ENCODE measurements around the gene GMDS.

GMDS gene

DNA sequence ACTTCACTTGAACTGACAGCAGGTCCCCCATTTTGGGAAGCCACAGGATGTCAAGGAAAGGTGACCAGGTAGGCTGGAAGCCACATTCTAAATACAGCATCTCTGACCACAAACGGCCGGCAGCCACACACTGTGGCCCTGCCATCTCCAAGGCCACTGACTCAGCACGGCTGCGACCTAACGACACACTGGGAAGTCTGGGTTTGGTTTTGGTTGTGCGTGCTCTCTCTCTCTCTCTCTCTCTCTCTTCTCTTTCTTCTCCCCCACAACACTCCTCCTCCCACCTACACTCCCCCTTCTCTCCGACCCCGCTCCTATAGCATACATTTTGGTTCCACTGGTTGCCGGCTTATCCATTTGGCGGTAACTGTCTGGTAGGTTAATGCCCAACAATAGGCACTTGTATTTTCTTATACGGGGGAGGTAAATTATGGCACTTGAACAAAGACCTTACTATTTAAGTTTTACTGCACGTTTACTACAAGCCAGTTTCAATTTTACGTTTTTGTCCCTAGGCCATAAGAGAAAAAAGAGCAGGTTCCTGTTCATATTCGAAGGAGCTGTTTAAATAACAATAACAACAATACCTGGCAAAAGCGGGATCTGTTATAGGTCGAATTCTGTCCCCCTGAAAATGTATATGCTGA lies 103.6 kb downstream of the GMDS start:
- H3K27ac ChIP-seq = no peak overlapping the region
- no peaks in the 10 kb centered on the region for H3K27me3 ChIP-seq
- TF ChIP-seq, protein P1, sequence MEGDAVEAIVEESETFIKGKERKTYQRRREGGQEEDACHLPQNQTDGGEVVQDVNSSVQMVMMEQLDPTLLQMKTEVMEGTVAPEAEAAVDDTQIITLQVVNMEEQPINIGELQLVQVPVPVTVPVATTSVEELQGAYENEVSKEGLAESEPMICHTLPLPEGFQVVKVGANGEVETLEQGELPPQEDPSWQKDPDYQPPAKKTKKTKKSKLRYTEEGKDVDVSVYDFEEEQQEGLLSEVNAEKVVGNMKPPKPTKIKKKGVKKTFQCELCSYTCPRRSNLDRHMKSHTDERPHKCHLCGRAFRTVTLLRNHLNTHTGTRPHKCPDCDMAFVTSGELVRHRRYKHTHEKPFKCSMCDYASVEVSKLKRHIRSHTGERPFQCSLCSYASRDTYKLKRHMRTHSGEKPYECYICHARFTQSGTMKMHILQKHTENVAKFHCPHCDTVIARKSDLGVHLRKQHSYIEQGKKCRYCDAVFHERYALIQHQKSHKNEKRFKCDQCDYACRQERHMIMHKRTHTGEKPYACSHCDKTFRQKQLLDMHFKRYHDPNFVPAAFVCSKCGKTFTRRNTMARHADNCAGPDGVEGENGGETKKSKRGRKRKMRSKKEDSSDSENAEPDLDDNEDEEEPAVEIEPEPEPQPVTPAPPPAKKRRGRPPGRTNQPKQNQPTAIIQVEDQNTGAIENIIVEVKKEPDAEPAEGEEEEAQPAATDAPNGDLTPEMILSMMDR (IDR thresholded peaks at IDR 0.05) = no peak
- DNase-seq = no peak
- no peaks in the 10 kb centered on the region for H3K36me3 ChIP-seq
- H3K9me3 ChIP-seq = no peaks in the 10 kb centered on the region
- no peak overlapping the region for H3K4me3 ChIP-seq
- intact Hi-C loops (cut with DNase I; ENCODE audit: low total_unique reads) = no loop called here
- H3K4me1 ChIP-seq = no peaks in the 10 kb centered on the region

DNA sequence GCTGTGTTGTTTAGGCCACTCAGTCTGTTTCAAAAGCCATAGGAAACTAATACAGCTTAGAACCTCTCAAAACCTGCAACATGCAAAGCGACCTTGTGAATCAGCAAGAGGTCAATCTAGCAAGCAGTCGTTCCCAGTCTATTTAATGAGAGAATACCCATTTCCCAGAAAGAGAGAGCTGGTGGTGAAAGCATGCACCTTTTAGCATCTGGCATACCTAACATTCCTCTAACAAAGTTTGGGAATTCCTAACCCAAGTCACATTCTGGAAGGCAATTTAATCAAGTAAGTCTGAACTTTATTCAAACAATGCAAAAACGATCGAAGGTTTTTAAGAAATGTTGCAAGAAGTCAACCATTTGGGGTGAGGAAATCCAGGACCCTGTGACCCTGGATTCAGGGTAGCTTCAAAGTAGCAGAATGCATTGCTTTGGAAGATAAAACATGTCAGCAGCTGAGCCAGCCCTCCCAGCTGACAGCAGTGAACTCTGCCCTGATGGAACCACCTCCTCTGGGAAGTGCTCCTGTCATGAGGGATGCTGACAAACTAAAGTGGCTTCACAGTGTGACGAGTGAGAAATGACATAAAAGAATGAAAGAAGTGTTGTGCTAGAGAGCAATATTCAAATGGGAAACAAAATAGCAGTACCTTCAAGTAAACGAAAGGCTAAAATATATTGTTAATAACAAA lies 104.8 kb downstream of the GMDS start:
- Histone ChIP-seq H3K27me3 (no peaks in the 10 kb centered on the region), H3K27ac (no peak overlapping the region), H3K36me3 (no peaks in the 10 kb centered on the region), H3K4me1 (no peaks in the 10 kb centered on the region), H3K4me3 (no peak overlapping the region), H3K9me3 (no peaks in the 10 kb centered on the region)
- intact Hi-C loops (cut with DNase I; ENCODE audit: low total_unique reads) = no loop called here
- no peak for DNase-seq
- TF ChIP-seq, protein P1 (IDR thresholded peaks at IDR 0.05) = no peak

GRCh38 chr6:2135401-2135800 lies 110.0 kb downstream of the GMDS start:
- no peak overlapping the region for H3K27ac ChIP-seq
- no peak for DNase-seq
- intact Hi-C loops (cut with DNase I; ENCODE audit: low total_unique reads) = no loop called here
- peaks cover 0 to 17% (median 0%) of the 10 kb centered on the region in 4 donors for H3K4me1 ChIP-seq
- no peaks in the 10 kb centered on the region for H3K27me3 ChIP-seq
- TF ChIP-seq, protein P1 (IDR thresholded peaks at IDR 0.05) = no peak
- H3K36me3 ChIP-seq = no peaks in the 10 kb centered on the region
- no peaks in the 10 kb centered on the region for H3K9me3 ChIP-seq
- no peak overlapping the region for H3K4me3 ChIP-seq

GRCh38 chr6:2134554-2134953 lies 110.9 kb downstream of the GMDS start:
- no peak for DNase-seq
- intact Hi-C loops (cut with DNase I; ENCODE audit: low total_unique reads) = no loop called here
- TF ChIP-seq, protein P1 (IDR thresholded peaks at IDR 0.05) = no peak

DNA sequence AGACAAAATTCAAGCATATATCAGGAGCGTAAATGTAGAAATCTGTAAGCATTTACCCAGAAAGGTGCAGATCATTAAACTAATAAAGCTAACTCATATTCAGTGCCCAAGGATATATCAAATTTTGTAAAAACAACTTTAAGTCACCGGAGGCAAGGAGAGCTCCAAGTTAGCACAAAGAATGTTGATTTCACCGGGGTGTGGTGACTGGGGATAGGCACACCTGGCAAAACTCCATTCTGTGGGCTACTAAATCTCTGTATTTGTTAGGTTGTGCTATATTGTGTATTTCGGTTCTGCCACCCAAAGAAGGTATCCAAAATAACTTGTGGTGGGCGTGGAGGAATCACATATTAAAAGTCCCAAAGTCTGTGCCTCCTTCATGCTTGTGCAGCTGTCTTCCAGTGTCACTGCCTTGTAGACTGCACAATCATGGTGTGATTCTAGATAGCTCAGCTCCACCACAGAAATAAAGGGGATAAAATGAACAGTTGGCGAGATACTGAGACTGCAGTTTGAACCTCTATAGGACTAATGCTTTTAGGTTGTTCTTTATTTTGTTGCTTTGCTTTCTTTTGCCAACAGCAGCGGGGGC lies 111.6 kb downstream of the GMDS start:
- H3K27ac ChIP-seq = no peak overlapping the region
- H3K4me1 ChIP-seq = peaks cover 0 to 17% (median 0%) of the 10 kb centered on the region in 4 donors
- no peak for DNase-seq
- intact Hi-C loops (cut with DNase I; ENCODE audit: low total_unique reads) = no loop called here
- H3K36me3 ChIP-seq = no peaks in the 10 kb centered on the region
- TF ChIP-seq, protein P1 (IDR thresholded peaks at IDR 0.05) = no peak
- no peak overlapping the region for H3K4me3 ChIP-seq
- no peaks in the 10 kb centered on the region for H3K9me3 ChIP-seq
- no peaks in the 10 kb centered on the region for H3K27me3 ChIP-seq

More at GRCh38 chr6:2134554-2134953, 110.9 kb downstream of the GMDS start:
- Histone ChIP-seq H3K4me1 (peaks cover 0 to 17% (median 0%) of the 10 kb centered on the region in 4 donors), H3K27me3 (no peaks in the 10 kb centered on the region), H3K4me3 (no peak overlapping the region), H3K27ac (no peak overlapping the region), H3K9me3 (no peaks in the 10 kb centered on the region), H3K36me3 (no peaks in the 10 kb centered on the region)

All from tibial artery (tissue), 4 donors.